ENCODE results near the gene ABCB10.
A peak's percentile ranks its signal among the peaks of the same experiment; 100 is the strongest.
"Not testable (repeated sequence)": the region's sequence is repeated elsewhere in the genome, so short reads cannot be mapped to it uniquely, and the experiment has no call there.

The ABCB10 gene

DNA sequence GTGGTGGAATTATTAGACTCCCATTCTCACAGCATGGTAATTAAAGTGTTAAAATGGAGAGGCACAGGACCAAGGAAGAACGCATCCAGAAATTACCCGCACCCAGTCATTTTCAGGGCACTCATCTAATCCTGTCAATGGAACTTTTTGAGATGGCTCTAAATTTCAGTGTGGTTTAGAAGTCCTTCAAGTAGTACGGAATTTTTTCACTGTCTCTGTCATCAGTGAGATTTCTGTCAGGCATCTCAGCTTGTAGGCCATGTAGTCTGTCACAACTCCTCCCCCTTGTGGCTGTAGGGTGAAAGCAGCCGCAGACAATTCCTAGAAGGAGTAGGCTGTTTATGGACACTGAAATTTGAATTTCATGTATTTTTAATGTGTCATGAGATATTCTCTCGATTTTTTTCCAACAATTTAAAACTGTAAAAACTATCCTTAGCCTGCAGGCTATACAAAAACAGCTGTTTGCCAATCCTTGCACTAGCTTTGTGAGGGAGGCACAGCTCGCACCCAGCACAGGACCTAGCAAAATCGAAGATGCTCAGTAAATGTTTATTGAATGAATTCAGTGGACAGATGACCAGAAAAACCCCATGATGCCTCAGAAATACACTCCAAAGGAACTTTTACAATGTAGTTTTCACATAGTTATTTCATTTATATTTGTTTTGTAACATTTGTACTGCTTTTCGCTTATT lies 43.8 kb downstream of the ABCB10 start:
- H3K27me3 ChIP-seq, result no peaks in the 10 kb centered on the region
- H3K36me3 ChIP-seq, result no peaks in the 10 kb centered on the region
- TF ChIP-seq, protein P1, sequence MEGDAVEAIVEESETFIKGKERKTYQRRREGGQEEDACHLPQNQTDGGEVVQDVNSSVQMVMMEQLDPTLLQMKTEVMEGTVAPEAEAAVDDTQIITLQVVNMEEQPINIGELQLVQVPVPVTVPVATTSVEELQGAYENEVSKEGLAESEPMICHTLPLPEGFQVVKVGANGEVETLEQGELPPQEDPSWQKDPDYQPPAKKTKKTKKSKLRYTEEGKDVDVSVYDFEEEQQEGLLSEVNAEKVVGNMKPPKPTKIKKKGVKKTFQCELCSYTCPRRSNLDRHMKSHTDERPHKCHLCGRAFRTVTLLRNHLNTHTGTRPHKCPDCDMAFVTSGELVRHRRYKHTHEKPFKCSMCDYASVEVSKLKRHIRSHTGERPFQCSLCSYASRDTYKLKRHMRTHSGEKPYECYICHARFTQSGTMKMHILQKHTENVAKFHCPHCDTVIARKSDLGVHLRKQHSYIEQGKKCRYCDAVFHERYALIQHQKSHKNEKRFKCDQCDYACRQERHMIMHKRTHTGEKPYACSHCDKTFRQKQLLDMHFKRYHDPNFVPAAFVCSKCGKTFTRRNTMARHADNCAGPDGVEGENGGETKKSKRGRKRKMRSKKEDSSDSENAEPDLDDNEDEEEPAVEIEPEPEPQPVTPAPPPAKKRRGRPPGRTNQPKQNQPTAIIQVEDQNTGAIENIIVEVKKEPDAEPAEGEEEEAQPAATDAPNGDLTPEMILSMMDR (IDR thresholded peaks at IDR 0.05; ENCODE audit: low read depth, low read length), result peak; percentile 98
- peak; percentile 71 for DNase-seq
- H3K4me1 ChIP-seq, result no peaks in the 10 kb centered on the region
- H3K9me3 ChIP-seq, result no peaks in the 10 kb centered on the region
- no peak overlapping the region for H3K4me3 ChIP-seq (ENCODE audit: low read depth, low read length)

DNA sequence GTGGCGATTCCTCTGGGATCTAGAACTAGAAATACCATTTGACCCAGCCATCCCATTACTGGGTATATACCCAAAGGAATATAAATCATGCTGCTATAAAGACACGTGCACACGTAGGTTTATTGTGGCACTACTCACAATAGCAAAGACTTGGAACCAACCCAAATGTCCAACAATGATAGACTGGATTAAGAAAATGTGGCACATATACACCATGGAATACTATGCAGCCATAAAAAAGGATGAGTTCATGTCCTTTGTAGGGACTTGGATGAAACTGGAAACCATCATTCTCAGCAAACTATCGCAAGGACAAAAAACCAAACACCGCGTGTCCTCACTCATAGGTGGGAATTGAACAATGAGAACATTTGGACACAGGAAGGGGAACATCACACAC lies 46.9 kb downstream of the ABCB10 start:
- not testable (repeated sequence) for H3K4me3 ChIP-seq (ENCODE audit: low read depth, low read length); H3K4me1 ChIP-seq; DNase-seq; H3K36me3 ChIP-seq; H3K27me3 ChIP-seq; H3K9me3 ChIP-seq

DNA sequence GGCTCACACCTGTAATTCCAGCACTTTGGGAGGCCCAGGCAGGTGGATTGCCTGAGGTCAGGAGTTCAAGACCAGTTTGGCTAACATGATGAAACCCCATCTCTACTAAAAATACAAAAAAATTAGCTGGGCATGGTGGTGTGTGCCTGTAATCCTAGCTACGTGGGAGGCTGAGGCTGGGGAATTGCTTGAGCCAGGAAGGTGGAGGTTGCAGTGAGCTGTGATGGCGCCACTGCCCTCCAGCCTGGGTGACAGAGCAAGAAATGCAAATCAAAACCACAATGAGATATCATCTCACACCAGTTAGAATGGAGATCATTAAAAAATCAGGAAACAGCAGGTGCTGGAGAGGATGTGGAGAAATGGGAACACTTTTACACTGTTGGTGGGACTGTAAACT lies 47.3 kb downstream of the ABCB10 start:
- H3K4me1 ChIP-seq; DNase-seq; H3K4me3 ChIP-seq (ENCODE audit: low read depth, low read length); H3K9me3 ChIP-seq; H3K27me3 ChIP-seq; H3K36me3 ChIP-seq: not testable (repeated sequence)

DNA sequence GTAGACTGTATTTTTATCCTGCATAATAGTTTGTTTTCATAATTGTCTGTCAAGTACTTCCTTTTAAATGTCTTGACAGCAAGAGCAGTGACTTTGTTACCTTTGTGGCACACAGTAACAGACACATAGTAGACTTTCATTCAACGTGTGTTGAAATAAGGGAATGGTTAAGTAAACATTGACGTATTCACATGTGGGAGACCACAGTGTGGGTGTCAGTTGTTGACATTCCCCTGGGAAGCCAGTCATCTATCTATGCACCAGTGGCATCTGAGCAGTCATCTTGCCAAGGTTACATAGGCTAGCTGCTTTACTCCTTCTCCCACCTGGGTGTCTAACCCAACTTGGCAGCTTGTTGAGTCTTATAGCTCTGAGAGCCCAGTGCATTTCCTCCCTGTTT lies 48.9 kb downstream of the ABCB10 start:
- TF ChIP-seq, protein P1 (IDR thresholded peaks at IDR 0.05; ENCODE audit: low read depth, low read length), result no peak
- DNase-seq, result no peak
- no peaks in the 10 kb centered on the region for H3K4me1 ChIP-seq

DNA sequence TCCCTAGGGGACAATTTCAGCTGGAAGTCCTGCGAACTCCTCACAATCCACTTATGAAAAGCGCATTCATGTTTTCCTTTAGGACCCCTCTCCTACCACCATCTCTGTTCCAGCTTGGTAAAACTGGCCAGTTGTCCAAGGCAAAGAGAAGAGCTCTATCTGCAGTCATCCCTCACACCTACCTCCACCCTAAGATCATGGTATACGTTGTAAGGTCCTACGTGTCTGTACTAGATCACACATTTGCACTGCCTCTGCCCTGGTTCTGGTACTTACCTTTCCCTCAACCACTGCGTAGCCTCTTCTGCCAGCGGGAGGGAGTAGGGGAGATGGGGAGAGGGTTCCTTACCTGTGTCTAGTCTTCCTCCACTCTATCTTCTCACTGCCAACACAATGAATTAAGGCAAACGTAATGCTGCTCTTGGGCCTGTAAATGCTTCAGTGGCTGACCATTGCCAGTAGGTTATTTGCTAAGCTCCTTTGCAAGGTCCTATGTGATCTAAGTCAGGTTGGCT lies 49.6 kb downstream of the ABCB10 start:
- Histone ChIP-seq H3K9me3 (no peaks in the 10 kb centered on the region), H3K4me3 (ENCODE audit: low read depth, low read length) (peak overlapping the region; percentile 94), H3K4me1 (no peaks in the 10 kb centered on the region), H3K36me3 (peaks cover 6% of the 10 kb centered on the region), H3K27me3 (no peaks in the 10 kb centered on the region)
- DNase-seq, result no peak
- TF ChIP-seq, protein P1 (IDR thresholded peaks at IDR 0.05; ENCODE audit: low read depth, low read length), result no peak

More for the DNA sequence above, 48.9 kb downstream of the ABCB10 start:
- Histone ChIP-seq H3K27me3 (no peaks in the 10 kb centered on the region), H3K4me3 (ENCODE audit: low read depth, low read length) (no peak overlapping the region), H3K36me3 (peaks cover 2% of the 10 kb centered on the region), H3K9me3 (no peaks in the 10 kb centered on the region)

DNA sequence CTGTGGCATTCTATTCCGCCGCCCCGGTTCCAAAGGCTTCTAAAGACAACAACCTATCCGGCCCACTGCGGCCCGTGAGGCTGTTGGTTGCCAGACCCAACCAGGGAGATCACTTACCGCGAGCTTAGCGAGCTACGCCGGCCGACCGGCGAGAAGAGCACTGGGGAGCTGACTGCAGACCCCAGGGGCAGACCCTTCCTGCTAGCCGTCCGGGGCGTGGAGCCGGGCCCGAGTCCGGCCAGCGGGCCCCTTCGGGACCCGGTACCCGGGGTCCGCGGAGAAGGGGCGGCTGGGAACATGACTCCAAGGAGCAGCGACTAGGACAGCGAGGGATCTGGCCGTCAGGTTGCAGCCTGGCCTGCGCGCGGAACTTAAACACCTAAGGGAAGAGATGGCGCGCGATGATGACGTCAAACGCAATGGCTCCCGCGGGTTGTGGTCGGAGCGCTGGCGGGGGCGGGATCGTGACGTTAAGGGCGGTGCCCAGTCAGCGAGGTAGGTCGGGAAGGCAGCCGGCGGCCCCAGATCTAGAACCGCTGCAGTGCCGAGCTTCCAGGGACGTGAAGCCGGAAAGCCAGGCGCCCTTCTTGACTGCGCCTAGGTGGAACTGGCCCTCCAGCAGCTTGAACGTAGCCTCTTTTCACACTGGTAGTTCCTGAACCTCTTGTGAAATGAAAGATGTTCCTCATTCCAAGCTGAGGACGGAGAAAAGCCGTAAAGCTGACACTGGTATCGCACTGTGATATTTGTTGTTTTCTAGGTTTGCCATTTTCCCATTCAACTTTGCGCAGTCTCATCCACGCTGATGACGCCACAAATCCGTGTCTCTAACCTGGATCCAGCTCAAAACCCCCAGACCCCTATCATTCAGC lies 50.3 kb downstream of the ABCB10 start, which contains the start of gene NUP133:
Gene NUP133, minus strand, starts transcription at position 391 of the 872 bp plus-strand sequence. Its CDS starts 92 bp downstream, at position 299.
- Histone ChIP-seq H3K4me1 (no peaks in the 10 kb centered on the region), H3K9me3 (no peaks in the 10 kb centered on the region), H3K36me3 (peaks cover 6% of the 10 kb centered on the region), H3K27me3 (no peaks in the 10 kb centered on the region), H3K4me3 (ENCODE audit: low read depth, low read length) (peak within 1 kb of the TSS; percentile 94)
- peak; percentile 99 for DNase-seq
- TF ChIP-seq, protein P1 (IDR thresholded peaks at IDR 0.05; ENCODE audit: low read depth, low read length), result no peak

DNA sequence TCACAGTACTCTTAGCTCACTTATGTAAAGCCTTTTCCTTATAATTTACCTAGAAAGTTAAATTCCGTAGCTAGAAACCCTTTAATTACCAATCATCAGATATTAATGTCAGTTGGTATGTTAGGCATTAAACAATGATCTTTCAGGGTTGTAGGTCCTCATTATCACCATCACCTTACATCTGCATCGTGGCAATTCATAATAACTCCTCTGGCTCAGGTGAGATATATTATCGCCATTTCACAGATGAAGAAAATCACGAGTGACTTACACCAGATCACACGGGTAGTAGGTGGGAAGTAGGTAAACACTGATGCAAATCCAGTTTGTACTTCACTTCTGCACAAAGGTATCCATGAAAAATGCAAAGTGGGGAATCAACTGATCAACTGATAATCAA lies 51.0 kb downstream of the ABCB10 start:
- H3K4me3 ChIP-seq (ENCODE audit: low read depth, low read length), result peak overlapping the region; percentile 94
- no peak for DNase-seq
- no peaks in the 10 kb centered on the region for H3K4me1 ChIP-seq
- TF ChIP-seq, protein P1 (IDR thresholded peaks at IDR 0.05; ENCODE audit: low read depth, low read length), result no peak
- no peaks in the 10 kb centered on the region for H3K9me3 ChIP-seq
- peaks cover 9% of the 10 kb centered on the region for H3K36me3 ChIP-seq
- no peaks in the 10 kb centered on the region for H3K27me3 ChIP-seq

Measured in BE2C (cell line).